ENCODE results near the gene NPAS3. TPM values are rescaled to one million over a fixed set of nuclear protein-coding genes. Genes with fewer than 3 reads are reported as not detected.
"Not testable (repeated sequence)": the region's sequence is repeated elsewhere in the genome, so short reads cannot be mapped to it uniquely, and the experiment has no call there.

The NPAS3 gene
- total RNA-seq, 1 donor from 2014 or later, result not detected

- H3K9me3 Mint-ChIP-seq, result no peaks in the 10 kb centered on the region
- no peak for DNase-seq
- no peak overlapping the region for H3K4me3 Mint-ChIP-seq
- no peak overlapping the region for H3K27ac Mint-ChIP-seq
- intact Hi-C loops (cut with micrococcal nuclease), result no loop called here
- no peaks in the 10 kb centered on the region for H3K27me3 Mint-ChIP-seq
- H3K36me3 Mint-ChIP-seq (ENCODE audit: low read depth), result no peaks in the 10 kb centered on the region
- no peaks in the 10 kb centered on the region for H3K4me1 Mint-ChIP-seq
These were observed 117.5 kb downstream of the NPAS3 start for GRCh38 chr14:33056213-33056612.

GRCh38 chr14:33057585-33057984, 118.9 kb downstream of the NPAS3 start:
- Mint-ChIP-seq H3K36me3 (ENCODE audit: low read depth) (no peaks in the 10 kb centered on the region), H3K27me3 (no peaks in the 10 kb centered on the region), H3K27ac (no peak overlapping the region), H3K9me3 (no peaks in the 10 kb centered on the region), H3K4me1 (no peaks in the 10 kb centered on the region), H3K4me3 (no peak overlapping the region)
- no peak for DNase-seq
- intact Hi-C loops (cut with micrococcal nuclease), result no loop called here

DNA sequence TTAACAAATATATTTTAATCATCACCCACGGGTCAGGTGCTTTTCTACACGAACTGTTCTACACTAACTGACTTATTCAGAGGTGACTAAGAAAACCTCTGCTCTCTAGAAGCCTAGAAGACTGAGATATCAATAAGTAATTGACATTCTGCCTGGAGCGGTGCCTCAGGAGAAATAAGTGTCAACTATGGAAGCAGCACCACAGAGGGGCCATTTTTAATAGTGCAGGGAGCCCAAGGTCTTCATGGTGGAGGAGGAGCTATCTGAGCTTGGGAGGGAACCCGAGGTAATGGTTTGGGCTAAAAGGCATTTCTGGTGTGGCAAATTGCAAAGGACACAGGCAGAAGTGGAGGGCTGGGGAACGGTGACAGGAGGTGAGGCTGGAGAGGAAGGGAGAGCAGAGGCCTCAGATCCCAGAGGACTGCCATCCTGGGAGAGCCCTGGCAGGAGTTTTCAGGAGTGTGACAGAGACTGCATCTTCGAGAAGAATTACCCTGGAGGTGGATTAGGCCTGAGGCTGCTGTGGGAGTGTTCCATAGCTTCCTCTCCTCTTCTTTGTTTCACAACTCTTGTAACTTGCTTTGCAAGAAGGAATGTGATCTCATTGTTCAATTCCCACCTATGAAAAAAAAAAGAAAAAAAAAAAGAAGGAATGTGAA, 123.1 kb downstream of the NPAS3 start:
- intact Hi-C loops (cut with micrococcal nuclease), result no loop called here
- H3K27me3 Mint-ChIP-seq, result no peaks in the 10 kb centered on the region
- H3K4me3 Mint-ChIP-seq, result no peak overlapping the region

DNA sequence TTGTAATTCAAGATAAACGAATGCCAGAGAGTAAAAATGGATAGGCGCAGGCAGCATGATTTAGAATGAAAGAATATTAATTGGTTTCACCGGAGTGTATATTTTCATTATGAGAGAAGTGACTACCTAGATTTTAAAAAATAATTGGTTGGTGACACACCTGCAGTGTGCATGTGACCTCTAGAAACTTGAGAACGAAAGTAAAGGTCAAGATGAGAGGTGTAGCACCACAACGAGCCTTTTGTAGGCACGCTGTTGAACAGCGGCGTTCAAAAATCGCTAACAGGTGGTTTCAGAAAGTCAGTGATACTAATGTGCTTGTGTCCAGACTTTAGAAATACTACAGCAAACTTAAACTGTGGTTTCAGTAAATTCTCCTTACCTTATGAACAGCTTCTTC, 123.8 kb downstream of the NPAS3 start:
- Mint-ChIP-seq H3K4me3 (no peak overlapping the region), H3K36me3 (ENCODE audit: low read depth) (no peaks in the 10 kb centered on the region), H3K9me3 (no peaks in the 10 kb centered on the region), H3K27me3 (no peaks in the 10 kb centered on the region), H3K27ac (no peak overlapping the region), H3K4me1 (no peaks in the 10 kb centered on the region)
- intact Hi-C loops (cut with micrococcal nuclease), result no loop called here
- no peak for DNase-seq

More for the DNA sequence above, 123.1 kb downstream of the NPAS3 start:
- Mint-ChIP-seq H3K9me3 (no peaks in the 10 kb centered on the region), H3K36me3 (ENCODE audit: low read depth) (no peaks in the 10 kb centered on the region), H3K4me1 (no peaks in the 10 kb centered on the region), H3K27ac (no peak overlapping the region)
- DNase-seq, result no peak

DNA sequence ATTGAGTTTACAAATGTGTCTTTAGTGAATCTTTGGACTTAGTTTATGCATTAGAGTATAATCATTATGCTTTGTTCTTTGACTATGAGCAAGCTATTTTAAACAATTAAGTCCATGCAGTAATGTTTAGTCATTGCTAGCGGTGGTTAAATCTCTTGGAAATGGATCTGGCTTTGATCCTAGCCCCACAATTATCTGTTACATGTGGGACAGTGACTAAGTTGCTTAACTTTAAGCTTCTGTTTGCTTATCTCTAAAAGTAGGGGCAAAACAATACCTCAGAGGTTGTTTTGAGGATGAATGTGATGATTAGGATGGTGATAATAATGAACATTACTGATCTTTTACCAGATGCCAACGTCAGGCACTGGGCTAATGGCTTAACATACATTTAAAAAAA, 124.2 kb downstream of the NPAS3 start:
- Mint-ChIP-seq H3K36me3 (ENCODE audit: low read depth) (no peaks in the 10 kb centered on the region), H3K27ac (no peak overlapping the region), H3K9me3 (no peaks in the 10 kb centered on the region), H3K4me1 (no peaks in the 10 kb centered on the region), H3K27me3 (no peaks in the 10 kb centered on the region), H3K4me3 (no peak overlapping the region)
- no peak for DNase-seq
- intact Hi-C loops (cut with micrococcal nuclease), result no loop called here

DNA sequence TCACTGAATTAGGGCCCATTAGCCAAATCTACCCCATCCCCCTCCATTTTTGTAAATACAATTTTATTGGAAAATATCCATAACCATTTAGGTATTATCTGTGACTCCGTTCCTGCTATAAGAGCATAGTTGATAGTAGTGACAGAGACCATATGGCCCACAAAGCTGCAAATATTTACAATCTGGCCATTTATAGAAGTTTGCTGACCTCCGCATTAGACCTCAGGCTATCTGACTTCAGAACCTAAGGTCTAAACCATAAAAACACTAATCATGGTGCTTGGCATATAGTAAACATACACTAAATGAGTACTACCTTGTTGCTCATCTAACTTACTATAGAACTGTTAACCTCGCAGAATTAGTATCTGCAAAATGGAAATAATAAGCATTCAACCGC, 124.8 kb downstream of the NPAS3 start:
- DNase-seq, result no peak
- no peaks in the 10 kb centered on the region for H3K36me3 Mint-ChIP-seq (ENCODE audit: low read depth)
- H3K27ac Mint-ChIP-seq, result no peak overlapping the region
- H3K27me3 Mint-ChIP-seq, result no peaks in the 10 kb centered on the region
- intact Hi-C loops (cut with micrococcal nuclease), result no loop called here
- H3K4me3 Mint-ChIP-seq, result no peak overlapping the region
- no peaks in the 10 kb centered on the region for H3K4me1 Mint-ChIP-seq
- H3K9me3 Mint-ChIP-seq, result no peaks in the 10 kb centered on the region

DNA sequence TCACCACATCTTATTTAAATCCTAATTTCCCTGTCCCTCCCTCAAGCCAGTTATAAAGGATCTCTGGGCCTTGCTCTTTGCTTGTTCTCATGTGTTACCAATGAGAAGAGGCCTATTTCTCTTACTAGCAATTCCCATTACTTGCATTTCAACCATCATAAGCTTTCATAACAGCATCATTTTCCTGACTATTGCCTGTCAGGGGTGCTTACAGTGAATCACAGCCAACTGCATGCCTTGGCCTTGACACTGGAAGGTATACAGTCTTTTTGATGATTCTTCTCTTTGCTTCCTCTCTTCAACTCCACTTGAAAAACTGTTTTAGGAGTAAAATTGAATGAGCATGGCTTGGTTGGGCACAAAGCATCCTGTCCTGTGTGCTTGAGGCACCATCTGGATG, 127.0 kb downstream of the NPAS3 start:
- intact Hi-C loops (cut with micrococcal nuclease), result no loop called here
- H3K36me3 Mint-ChIP-seq (ENCODE audit: low read depth), result no peaks in the 10 kb centered on the region
- no peaks in the 10 kb centered on the region for H3K27me3 Mint-ChIP-seq
- no peaks in the 10 kb centered on the region for H3K9me3 Mint-ChIP-seq
- H3K4me3 Mint-ChIP-seq, result no peak overlapping the region
- DNase-seq, result no peak
- H3K4me1 Mint-ChIP-seq, result no peaks in the 10 kb centered on the region
- H3K27ac Mint-ChIP-seq, result no peak overlapping the region

GRCh38 chr14:33068040-33068439, 129.4 kb downstream of the NPAS3 start:
- intact Hi-C loops (cut with micrococcal nuclease), result no loop called here
- H3K9me3 Mint-ChIP-seq, result no peaks in the 10 kb centered on the region
- DNase-seq, result no peak
- H3K4me3 Mint-ChIP-seq, result no peak overlapping the region
- no peaks in the 10 kb centered on the region for H3K4me1 Mint-ChIP-seq
- H3K27ac Mint-ChIP-seq, result no peak overlapping the region
- no peaks in the 10 kb centered on the region for H3K36me3 Mint-ChIP-seq (ENCODE audit: low read depth)
- no peaks in the 10 kb centered on the region for H3K27me3 Mint-ChIP-seq

DNA sequence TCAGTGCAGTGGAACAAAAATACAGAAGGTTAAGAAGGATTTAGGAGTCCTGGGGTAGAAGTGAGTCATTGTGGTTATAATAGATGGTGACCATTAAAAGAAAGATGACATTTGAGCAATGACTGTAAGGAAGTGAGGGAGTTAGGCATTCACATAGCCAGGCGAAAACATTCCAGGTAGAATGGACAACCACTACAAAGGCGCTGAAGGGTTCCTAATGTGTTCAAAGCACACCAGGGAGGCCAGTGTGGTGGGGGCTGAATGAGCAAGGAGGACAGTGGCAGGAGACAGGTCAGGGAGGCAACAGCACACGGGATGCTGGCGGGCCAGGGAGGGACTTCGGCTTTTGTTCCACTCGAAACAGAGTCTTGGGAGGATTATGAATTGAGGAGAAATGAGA, 129.9 kb downstream of the NPAS3 start:
- H3K4me1 Mint-ChIP-seq, result no peaks in the 10 kb centered on the region
- no peaks in the 10 kb centered on the region for H3K9me3 Mint-ChIP-seq
- no peaks in the 10 kb centered on the region for H3K36me3 Mint-ChIP-seq (ENCODE audit: low read depth)
- H3K27me3 Mint-ChIP-seq, result no peaks in the 10 kb centered on the region
- intact Hi-C loops (cut with micrococcal nuclease), result no loop called here
- H3K4me3 Mint-ChIP-seq, result no peak overlapping the region
- H3K27ac Mint-ChIP-seq, result no peak overlapping the region
- DNase-seq, result no peak

- H3K9me3 Mint-ChIP-seq, result no peaks in the 10 kb centered on the region
- no peaks in the 10 kb centered on the region for H3K27me3 Mint-ChIP-seq
- no peak overlapping the region for H3K4me3 Mint-ChIP-seq
- intact Hi-C loops (cut with micrococcal nuclease), result no loop called here
- no peaks in the 10 kb centered on the region for H3K36me3 Mint-ChIP-seq (ENCODE audit: low read depth)
- no peaks in the 10 kb centered on the region for H3K4me1 Mint-ChIP-seq
- no peak for DNase-seq
- H3K27ac Mint-ChIP-seq, result no peak overlapping the region
These were observed 131.8 kb downstream of the NPAS3 start for GRCh38 chr14:33070475-33070874.

- Mint-ChIP-seq H3K9me3 (no peaks in the 10 kb centered on the region), H3K36me3 (ENCODE audit: low read depth) (no peaks in the 10 kb centered on the region)
- intact Hi-C loops (cut with micrococcal nuclease), result no loop called here
These were observed 134.3 kb downstream of the NPAS3 start for GRCh38 chr14:33073023-33073422.

DNA sequence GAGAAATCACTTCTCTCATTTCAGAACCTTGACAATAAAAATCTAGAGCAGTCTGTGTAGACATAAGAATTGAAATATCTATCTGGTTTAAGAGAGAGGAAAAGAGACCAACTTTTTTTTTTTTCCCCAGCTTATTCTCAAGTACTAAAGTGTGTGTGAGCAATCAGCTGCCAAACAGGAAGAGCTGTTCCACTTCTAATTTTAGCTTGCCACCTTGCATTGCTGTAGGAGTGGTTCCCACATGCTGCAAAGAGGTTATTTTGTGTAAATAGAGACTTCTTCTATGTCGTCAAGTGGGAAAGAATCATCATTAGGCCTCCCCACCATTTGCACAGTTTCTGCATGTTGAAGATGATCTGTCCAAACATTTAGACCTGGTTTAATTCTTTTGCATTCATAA, 142.6 kb downstream of the NPAS3 start:
- H3K36me3 Mint-ChIP-seq (ENCODE audit: low read depth), result no peaks in the 10 kb centered on the region
- H3K4me3 Mint-ChIP-seq, result no peak overlapping the region
- no peaks in the 10 kb centered on the region for H3K27me3 Mint-ChIP-seq
- intact Hi-C loops (cut with micrococcal nuclease), result no loop called here
- DNase-seq, result no peak
- H3K4me1 Mint-ChIP-seq, result no peaks in the 10 kb centered on the region
- H3K9me3 Mint-ChIP-seq, result no peaks in the 10 kb centered on the region
- H3K27ac Mint-ChIP-seq, result no peak overlapping the region

More at GRCh38 chr14:33073023-33073422, 134.3 kb downstream of the NPAS3 start:
- no peak overlapping the region for H3K27ac Mint-ChIP-seq
- DNase-seq, result no peak
- no peak overlapping the region for H3K4me3 Mint-ChIP-seq
- no peaks in the 10 kb centered on the region for H3K4me1 Mint-ChIP-seq
- H3K27me3 Mint-ChIP-seq, result no peaks in the 10 kb centered on the region

DNA sequence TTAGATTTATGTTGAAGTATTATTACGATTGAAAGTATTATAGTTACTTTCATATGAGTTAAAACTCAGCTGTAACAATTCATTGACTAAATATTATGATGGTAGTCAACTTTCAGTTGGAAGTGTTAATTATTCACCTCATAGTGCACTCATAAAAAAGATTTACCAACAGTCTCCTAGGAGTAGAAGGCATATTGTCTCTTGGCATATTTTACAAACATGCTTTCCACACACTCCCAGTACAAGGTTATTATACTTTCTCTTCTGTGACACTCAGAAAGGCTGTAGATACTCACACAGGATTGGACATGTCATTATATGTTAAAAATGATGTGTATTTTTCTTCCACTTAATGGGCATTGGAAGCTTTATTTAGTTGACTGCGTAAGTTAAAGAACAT, 147.1 kb downstream of the NPAS3 start:
- DNase-seq, result no peak
- intact Hi-C loops (cut with micrococcal nuclease), result no loop called here
- Mint-ChIP-seq H3K36me3 (ENCODE audit: low read depth) (no peaks in the 10 kb centered on the region), H3K4me3 (no peak overlapping the region), H3K9me3 (peaks cover 8% of the 10 kb centered on the region), H3K27ac (no peak overlapping the region), H3K27me3 (no peaks in the 10 kb centered on the region), H3K4me1 (no peaks in the 10 kb centered on the region)

DNA sequence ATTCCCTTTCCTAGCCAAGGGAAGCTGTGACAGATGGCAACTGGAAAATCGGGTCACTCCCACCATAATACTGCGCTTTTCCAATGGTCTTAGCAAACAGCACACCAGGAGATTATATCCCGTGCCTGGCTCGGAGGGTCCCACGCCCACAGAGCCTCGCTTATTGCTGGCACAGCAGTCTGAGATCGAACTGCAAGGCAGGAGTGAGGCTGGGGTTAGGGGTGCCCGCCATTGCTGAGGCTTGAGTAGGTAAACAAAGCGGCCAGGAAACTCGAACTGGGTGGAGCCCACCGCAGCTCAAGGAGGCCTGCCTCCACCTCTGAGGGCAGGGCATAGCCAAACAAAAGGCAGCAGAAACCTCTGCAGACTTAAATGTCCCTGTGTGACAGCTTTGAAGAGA, 149.6 kb downstream of the NPAS3 start:
- DNase-seq; H3K27me3 Mint-ChIP-seq; H3K27ac Mint-ChIP-seq; H3K4me1 Mint-ChIP-seq; H3K36me3 Mint-ChIP-seq (ENCODE audit: low read depth); H3K4me3 Mint-ChIP-seq; intact Hi-C loops (cut with micrococcal nuclease): not testable (repeated sequence)
- peaks cover 16% of the 10 kb centered on the region for H3K9me3 Mint-ChIP-seq

GRCh38 chr14:33098016-33098415, 159.3 kb downstream of the NPAS3 start:
- Mint-ChIP-seq H3K4me1 (no peaks in the 10 kb centered on the region), H3K36me3 (ENCODE audit: low read depth) (no peaks in the 10 kb centered on the region), H3K9me3 (peaks cover 14% of the 10 kb centered on the region), H3K27ac (no peak overlapping the region), H3K27me3 (no peaks in the 10 kb centered on the region), H3K4me3 (no peak overlapping the region)
- DNase-seq, result no peak
- intact Hi-C loops (cut with micrococcal nuclease), result no loop called here
